Measurements from ENCODE around the gene ZNF425.

GRCh38 chr7:149077594-149077993 is 48.5 kb downstream of the ZNF425 start:
- TF ChIP-seq CTCF (IDR thresholded peaks at IDR 0.05) (no peak), POLR2A (IDR thresholded peaks at IDR 0.05) (no peak), POLR2AphosphoS5 (IDR thresholded peaks at IDR 0.05) (no peak), EP300 (IDR thresholded peaks at IDR 0.05) (no peak)

Data from stomach (tissue), 4 donors.